ENCODE data around the gene SLC43A2.
"Not testable (repeated sequence)": the region's sequence is repeated elsewhere in the genome, so short reads cannot be mapped to it uniquely, and the experiment has no call there.

The SLC43A2 gene

DNA sequence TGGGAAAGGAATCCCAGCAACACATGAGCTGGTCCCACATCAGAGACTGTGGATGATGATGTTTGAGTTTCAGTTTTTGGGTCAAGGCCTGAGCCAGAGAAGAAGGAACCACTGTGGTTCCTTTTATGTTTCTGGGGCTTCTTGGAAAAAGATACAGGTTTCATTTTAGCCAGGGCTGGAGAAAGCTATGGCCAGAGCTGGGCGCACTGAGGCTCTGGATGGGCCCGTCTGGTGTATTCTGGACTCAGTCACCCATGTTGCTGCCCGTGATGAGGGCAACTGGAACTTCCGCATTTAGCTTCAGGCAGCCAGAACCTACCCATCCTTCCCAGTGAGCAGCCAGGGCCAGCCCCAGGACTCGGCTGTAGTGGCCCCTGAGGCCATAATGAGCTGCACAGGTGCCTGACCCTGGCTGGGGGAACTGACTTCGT, 51.0 kb downstream of the SLC43A2 start:
- H3K9me3 ChIP-seq (ENCODE audit: control insufficient read depth, insufficient read depth, low read length), result no peaks in the 10 kb centered on the region
- H3K36me3 ChIP-seq (ENCODE audit: insufficient read depth, low read length), result no peaks in the 10 kb centered on the region
- no peak overlapping the region for H3K9ac ChIP-seq (ENCODE audit: low read depth, low read length)
- H3K4me1 ChIP-seq (ENCODE audit: insufficient read depth, low read length), result peaks cover 20% of the 10 kb centered on the region; the same call in 1 of the 2 replicates

- H3K9me3 ChIP-seq (ENCODE audit: control insufficient read depth, insufficient read depth, low read length), result no peaks in the 10 kb centered on the region
- no peak overlapping the region for H3K9ac ChIP-seq (ENCODE audit: low read depth, low read length)
- peaks cover 20% of the 10 kb centered on the region; the same call in 1 of the 2 replicates for H3K4me1 ChIP-seq (ENCODE audit: insufficient read depth, low read length)
- H3K36me3 ChIP-seq (ENCODE audit: insufficient read depth, low read length), result no peaks in the 10 kb centered on the region
Observed at GRCh38 chr17:1577182-1577581, 51.5 kb downstream of the SLC43A2 start.

DNA sequence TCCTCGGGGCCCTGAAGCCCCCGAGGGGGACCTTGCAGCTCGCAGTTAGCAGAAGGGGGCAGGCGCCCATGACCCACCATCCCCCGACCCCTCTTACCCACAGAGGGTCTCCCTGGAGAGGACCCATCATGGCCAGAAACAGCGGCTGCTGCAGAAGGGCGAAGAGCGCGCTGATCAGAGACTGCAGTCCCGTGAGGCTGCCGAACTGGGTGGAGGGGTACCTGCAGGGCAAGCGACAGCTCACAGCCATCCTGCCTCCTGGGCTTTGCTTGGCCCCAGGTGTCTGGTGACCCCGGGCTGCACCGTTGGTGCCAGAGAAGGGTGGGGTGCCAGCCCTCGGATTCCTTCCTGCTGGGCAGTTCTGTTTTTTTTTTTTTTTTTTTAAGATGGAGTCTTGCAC, 52.1 kb downstream of the SLC43A2 start:
- peaks cover 20% of the 10 kb centered on the region; the same call in 1 of the 2 replicates for H3K4me1 ChIP-seq (ENCODE audit: insufficient read depth, low read length)
- no peak overlapping the region for H3K9ac ChIP-seq (ENCODE audit: low read depth, low read length)
- no peaks in the 10 kb centered on the region for H3K36me3 ChIP-seq (ENCODE audit: insufficient read depth, low read length)
- no peaks in the 10 kb centered on the region for H3K9me3 ChIP-seq (ENCODE audit: control insufficient read depth, insufficient read depth, low read length)

DNA sequence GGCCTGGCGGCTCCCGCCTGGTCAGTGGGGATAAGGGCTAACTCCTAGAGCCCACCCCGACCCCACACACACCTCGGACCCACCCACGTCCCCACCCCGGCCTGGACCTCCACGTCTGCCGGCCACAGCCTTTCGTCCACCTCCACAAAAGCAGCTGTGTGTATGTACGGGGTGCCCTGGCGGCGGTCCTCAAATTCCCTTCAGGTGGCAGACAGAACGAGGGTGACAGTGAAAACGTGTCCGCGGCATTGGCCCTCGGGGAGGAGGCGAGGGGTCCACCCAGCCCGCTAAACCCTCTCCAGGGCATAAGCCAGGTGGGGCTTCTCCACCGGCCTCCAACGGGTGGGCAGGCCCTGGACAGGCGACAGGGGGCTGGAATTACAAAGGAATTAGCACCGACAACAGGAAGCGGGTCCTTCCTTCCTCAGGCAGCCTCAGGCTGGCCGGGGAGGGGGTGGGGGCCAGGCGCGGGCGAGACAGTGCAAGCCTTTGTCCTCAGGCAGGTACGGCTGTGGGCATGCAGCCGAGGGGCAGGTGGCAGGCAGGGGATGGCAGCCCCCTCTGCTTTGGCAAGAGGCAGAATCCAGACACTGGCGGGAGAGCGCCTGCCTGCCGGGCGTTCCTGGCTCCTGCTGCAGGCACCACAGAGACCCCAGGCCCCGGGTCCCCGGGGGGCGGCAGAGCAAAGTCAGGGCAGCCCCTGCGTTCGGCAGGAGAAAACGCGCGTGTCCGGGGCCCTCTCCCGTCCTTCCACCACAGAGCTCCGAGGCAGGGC, 53.8 kb downstream of the SLC43A2 start:
- Histone ChIP-seq H3K36me3 (ENCODE audit: insufficient read depth, low read length) (no peaks in the 10 kb centered on the region), H3K4me1 (ENCODE audit: insufficient read depth, low read length) (peaks cover 25% of the 10 kb centered on the region; the same call in 1 of the 2 replicates), H3K9me3 (ENCODE audit: control insufficient read depth, insufficient read depth, low read length) (no peaks in the 10 kb centered on the region), H3K9ac (ENCODE audit: low read depth, low read length) (no peak overlapping the region)

- H3K9me3 ChIP-seq (ENCODE audit: control insufficient read depth, insufficient read depth, low read length), result no peaks in the 10 kb centered on the region
- no peak overlapping the region for H3K9ac ChIP-seq (ENCODE audit: low read depth, low read length)
- H3K4me1 ChIP-seq (ENCODE audit: insufficient read depth, low read length), result peaks cover 25% of the 10 kb centered on the region; the same call in 1 of the 2 replicates
- no peaks in the 10 kb centered on the region for H3K36me3 ChIP-seq (ENCODE audit: insufficient read depth, low read length)
Observed at GRCh38 chr17:1573932-1574696, 54.5 kb downstream of the SLC43A2 start.

DNA sequence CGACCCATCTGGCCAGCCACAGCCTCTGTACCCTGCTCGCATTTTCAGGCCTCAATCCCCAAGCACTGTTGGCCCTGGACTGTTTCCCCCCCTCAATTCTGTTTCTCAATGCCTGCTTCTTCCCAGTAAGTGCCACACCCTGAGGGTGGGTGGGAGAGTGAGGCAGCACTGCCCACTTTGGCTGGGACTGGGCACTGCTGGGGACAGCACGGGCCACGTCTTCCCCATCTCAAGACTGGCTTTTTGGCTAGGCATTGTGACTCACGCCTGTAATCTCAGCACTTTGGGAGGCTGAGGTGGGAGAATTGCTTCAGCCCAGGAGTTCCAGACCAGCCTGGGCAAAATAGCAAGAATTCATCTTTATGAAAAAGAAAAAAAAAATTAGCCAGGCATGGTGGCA, 56.0 kb downstream of the SLC43A2 start:
- H3K9me3 ChIP-seq (ENCODE audit: control insufficient read depth, insufficient read depth, low read length); H3K36me3 ChIP-seq (ENCODE audit: insufficient read depth, low read length); H3K9ac ChIP-seq (ENCODE audit: low read depth, low read length): not testable (repeated sequence)
- peaks cover 21% of the 10 kb centered on the region; the same call in 1 of the 2 replicates for H3K4me1 ChIP-seq (ENCODE audit: insufficient read depth, low read length)

DNA sequence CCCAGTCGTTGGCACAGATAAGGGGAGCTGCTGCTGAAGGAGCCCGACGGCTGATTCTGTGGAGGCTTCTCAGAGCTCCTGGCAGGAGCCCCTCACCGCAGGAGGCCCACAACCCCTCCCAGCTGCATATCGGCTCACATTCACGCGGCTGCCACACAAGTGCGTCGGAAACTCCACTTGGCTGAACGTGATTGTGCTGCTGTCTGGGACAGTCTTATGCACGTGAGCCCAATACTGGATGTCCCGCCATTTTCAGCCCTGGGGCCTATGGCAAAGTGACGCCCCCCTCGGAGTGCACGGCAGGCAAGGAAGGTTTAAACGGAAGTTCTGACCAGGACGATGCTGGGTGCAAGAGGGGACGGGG, 57.3 kb downstream of the SLC43A2 start:
- Histone ChIP-seq H3K9ac (ENCODE audit: low read depth, low read length) (no peak overlapping the region), H3K4me1 (ENCODE audit: insufficient read depth, low read length) (peaks cover 14% of the 10 kb centered on the region; the same call in 1 of the 2 replicates), H3K9me3 (ENCODE audit: control insufficient read depth, insufficient read depth, low read length) (no peaks in the 10 kb centered on the region), H3K36me3 (ENCODE audit: insufficient read depth, low read length) (no peaks in the 10 kb centered on the region)

- Histone ChIP-seq H3K9ac (ENCODE audit: low read depth, low read length) (no peak overlapping the region; the same call in 1 of the 2 replicates), H3K36me3 (ENCODE audit: insufficient read depth, low read length) (no peaks in the 10 kb centered on the region), H3K9me3 (ENCODE audit: control insufficient read depth, insufficient read depth, low read length) (no peaks in the 10 kb centered on the region), H3K4me1 (ENCODE audit: insufficient read depth, low read length) (peaks cover 7% of the 10 kb centered on the region; the same call in 1 of the 2 replicates)
Observed at GRCh38 chr17:1568950-1569810, 59.5 kb downstream of the SLC43A2 start.

GRCh38 chr17:1566505-1567199, 62.0 kb downstream of the SLC43A2 start:
- Histone ChIP-seq H3K9me3 (ENCODE audit: control insufficient read depth, insufficient read depth, low read length) (no peaks in the 10 kb centered on the region), H3K36me3 (ENCODE audit: insufficient read depth, low read length) (no peaks in the 10 kb centered on the region), H3K4me1 (ENCODE audit: insufficient read depth, low read length) (peaks cover 9% of the 10 kb centered on the region; the same call in 1 of the 2 replicates), H3K9ac (ENCODE audit: low read depth, low read length) (no peak overlapping the region)

DNA sequence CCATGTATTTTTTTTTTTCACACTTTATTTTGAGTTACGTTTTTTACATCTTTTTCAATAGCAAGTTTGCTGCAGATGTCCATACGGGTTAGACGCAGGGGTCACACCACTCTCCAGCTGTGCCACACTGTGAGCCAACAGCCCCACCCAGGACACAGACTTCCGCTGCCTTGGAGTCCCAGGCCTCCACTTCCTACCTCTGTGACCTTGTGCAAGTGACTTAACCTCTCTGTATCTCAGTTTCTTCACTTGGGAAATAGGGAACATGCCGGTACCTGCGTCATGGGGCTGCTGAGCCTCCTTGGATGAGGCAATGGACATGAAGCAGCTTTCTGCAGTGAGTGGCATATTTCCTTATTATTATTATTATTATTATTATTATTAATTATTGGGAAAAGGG, 62.8 kb downstream of the SLC43A2 start:
- H3K36me3 ChIP-seq (ENCODE audit: insufficient read depth, low read length), result no peaks in the 10 kb centered on the region
- peaks cover 11% of the 10 kb centered on the region; the same call in 1 of the 2 replicates for H3K4me1 ChIP-seq (ENCODE audit: insufficient read depth, low read length)
- no peak overlapping the region; the same call in 1 of the 2 replicates for H3K9ac ChIP-seq (ENCODE audit: low read depth, low read length)
- no peaks in the 10 kb centered on the region for H3K9me3 ChIP-seq (ENCODE audit: control insufficient read depth, insufficient read depth, low read length)

DNA sequence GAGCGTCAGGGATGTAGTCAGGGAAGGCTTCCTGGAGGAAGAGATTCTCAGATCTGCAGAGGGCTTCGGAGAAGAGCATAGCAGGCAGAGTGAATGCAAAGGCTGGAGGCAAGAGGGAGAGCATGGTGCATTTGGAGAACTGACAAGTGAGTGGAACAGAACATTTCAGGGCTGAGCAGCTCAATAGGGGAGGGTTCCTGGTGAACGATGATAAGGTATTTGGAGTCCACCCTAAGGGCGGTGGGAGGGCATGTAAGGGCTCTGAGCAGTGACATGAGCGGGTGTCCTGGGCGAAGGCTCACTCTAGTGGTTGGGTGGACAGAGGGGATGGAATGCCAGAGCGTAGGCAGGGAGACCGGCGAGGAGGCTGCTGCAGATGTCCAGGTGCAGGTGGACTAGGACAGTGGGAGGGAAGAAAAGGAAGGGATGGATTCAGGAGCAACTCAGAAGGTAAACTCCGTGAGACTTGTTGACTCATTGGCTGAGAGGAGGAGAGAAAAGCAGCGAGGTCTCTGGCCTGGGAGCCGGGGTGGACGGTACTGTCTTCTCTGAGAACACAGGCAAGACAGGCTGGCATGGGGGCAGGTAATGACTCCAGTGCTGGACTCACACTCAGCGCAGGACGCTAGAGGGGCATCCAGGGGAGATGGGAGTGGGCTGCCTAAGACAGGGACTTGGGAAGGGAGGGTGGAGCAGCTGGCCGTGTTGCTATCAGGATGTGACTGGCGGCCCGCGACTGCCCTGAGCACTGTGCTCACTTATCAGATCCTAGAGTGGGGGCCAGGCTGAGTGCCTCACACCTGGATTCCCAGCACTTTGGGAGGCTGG, 64.6 kb downstream of the SLC43A2 start:
- Histone ChIP-seq H3K4me1 (ENCODE audit: insufficient read depth, low read length) (peaks cover 18% of the 10 kb centered on the region), H3K36me3 (ENCODE audit: insufficient read depth, low read length) (no peaks in the 10 kb centered on the region), H3K9ac (ENCODE audit: low read depth, low read length) (no peak overlapping the region), H3K9me3 (ENCODE audit: control insufficient read depth, insufficient read depth, low read length) (no peaks in the 10 kb centered on the region)

DNA sequence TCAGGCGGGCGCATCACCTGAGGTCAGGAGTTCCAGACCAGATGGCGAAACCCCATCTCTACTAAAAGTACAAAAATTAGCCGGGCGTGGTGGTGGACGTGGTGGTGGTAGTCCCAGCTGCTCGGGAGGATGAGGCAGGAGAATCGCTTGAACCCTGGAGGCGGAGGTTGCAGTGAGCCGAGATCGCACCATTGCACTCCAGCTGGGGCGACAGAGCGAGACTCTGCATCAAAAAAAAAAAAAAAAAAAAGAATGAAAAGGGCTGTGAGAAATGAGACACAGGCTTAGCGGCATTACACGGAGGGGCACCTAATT, 65.2 kb downstream of the SLC43A2 start:
- H3K4me1 ChIP-seq (ENCODE audit: insufficient read depth, low read length), result peaks cover 18% of the 10 kb centered on the region
- not testable (repeated sequence) for H3K9me3 ChIP-seq (ENCODE audit: control insufficient read depth, insufficient read depth, low read length); H3K9ac ChIP-seq (ENCODE audit: low read depth, low read length); H3K36me3 ChIP-seq (ENCODE audit: insufficient read depth, low read length)

DNA sequence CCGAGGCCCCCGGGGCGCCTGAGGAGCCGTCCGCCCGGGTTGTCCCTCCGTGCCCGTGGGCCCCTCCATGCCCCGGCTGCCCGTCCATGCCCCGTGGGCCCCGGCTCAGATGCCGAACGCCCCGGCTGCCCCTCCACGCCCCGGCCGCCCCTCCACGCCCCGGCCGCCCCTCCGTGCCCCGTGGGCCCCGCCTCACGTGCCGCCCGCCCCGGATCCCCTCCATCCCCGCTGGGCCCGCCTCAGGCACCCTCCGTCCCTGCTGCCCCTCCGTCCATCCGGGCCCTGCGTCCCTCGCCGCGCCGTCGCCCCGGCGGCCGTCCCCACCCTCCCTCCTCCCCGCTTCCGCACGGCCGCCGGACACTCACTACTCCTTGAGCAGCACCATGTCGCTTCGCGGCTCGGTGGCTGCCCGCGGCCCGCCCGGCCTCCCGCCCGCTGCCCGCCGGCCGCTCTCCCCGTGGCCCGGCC, 66.4 kb downstream of the SLC43A2 start:
- H3K4me1 ChIP-seq (ENCODE audit: insufficient read depth, low read length), result peaks cover 18% of the 10 kb centered on the region

More for the DNA sequence above, 66.4 kb downstream of the SLC43A2 start:
- Histone ChIP-seq H3K9ac (ENCODE audit: low read depth, low read length) (peak overlapping the region; percentile 75), H3K9me3 (ENCODE audit: control insufficient read depth, insufficient read depth, low read length) (no peaks in the 10 kb centered on the region), H3K36me3 (ENCODE audit: insufficient read depth, low read length) (no peaks in the 10 kb centered on the region)

Data from ES-I3 (cell line).